Measurements from ENCODE around the gene ATOX1. TPM values are rescaled to one million over a fixed set of nuclear protein-coding genes. Genes with fewer than 3 reads are reported as not detected.
"Not testable (repeated sequence)": the region's sequence is repeated elsewhere in the genome, so short reads cannot be mapped to it uniquely, and the experiment has no call there.

Gene ATOX1
- total RNA-seq, 1 donor from 2014 or later: 75.6 TPM

DNA sequence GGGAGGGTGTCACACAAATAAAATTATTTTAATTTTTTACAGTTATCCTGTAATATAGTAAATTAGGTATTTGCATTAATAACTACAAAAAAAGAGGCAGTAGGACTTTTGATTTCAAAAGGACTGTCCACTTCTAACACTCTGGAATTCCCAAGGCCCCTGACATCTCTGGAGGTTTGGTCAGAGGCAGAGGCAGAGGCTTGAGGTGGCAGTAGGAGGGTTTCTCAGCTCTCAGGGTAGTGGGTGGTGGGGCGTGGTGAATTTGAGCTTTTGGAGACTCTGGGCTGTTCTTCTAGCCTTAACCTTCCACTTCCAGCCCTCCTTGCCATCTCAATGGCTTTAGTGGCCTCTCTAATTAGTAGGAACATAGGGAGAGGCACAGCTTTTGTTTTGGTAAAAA lies 22.8 kb downstream of the ATOX1 start:
- H3K27me3 Mint-ChIP-seq: no peaks in the 10 kb centered on the region

DNA sequence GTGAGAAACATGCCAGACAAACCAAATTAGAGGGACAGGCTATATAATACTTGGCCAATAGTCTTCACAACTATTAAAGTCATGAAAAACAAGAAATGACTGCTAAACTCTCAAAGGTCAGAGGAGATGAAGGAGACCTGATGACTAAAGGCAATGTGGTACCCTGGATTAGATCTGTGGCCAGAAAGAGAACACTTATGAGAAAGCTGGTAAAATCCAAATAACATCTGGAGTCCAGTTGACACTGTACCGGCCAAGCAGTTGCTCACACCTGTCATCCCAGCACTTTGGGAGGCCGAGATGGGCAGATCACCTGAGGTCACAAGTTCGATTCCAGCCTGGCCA lies 24.4 kb downstream of the ATOX1 start:
- Mint-ChIP-seq H3K4me1 (peaks cover 6% of the 10 kb centered on the region), H3K27me3 (no peaks in the 10 kb centered on the region), H3K9me3 (no peaks in the 10 kb centered on the region), H3K4me3 (no peak overlapping the region), H3K27ac (no peak overlapping the region), H3K36me3 (ENCODE audit: low read depth) (peaks cover 13% of the 10 kb centered on the region)
- intact Hi-C loops (cut with micrococcal nuclease): no loop called here
- no peak for DNase-seq

More for the DNA sequence above, 22.8 kb downstream of the ATOX1 start:
- Mint-ChIP-seq H3K4me1 (peaks cover 2% of the 10 kb centered on the region), H3K36me3 (ENCODE audit: low read depth) (peaks cover 4% of the 10 kb centered on the region), H3K27ac (no peak overlapping the region), H3K9me3 (no peaks in the 10 kb centered on the region), H3K4me3 (no peak overlapping the region)
- no peak for DNase-seq
- intact Hi-C loops (cut with micrococcal nuclease): no loop called here

DNA sequence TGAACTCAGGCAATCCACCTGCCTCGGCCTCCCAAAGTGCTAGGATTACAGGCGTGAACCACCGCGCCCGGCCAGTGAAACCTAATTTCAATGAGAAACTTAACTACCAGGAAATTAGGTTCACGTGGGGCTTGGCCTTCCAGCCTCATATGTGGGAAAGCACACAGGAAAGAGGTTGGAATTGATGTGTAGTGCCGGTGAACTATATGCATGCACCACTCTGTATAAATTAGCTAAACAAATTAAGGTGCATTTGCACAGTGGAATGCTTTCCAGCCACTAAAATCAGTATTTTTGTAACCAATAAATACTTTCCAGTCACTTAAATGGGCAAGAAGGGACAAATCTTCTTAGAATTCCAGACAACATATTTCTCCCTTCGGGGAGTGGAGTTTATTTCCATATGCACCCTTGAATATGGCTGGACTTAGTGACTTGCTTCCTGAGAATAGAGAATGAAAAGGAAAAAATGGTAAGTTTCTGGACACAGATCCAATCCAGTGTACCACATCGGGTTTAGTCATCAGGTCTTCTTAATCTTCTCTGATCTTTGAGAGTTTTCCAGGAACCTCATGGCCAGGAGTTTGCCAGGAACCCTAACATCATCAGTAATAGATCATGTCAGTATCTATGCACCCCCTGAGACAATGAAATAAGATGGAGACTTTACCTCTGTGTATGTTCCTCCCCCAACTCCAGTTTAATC lies 24.9 kb downstream of the ATOX1 start:
- peaks cover 6% of the 10 kb centered on the region for H3K4me1 Mint-ChIP-seq
- intact Hi-C loops (cut with micrococcal nuclease): no loop called here
- H3K9me3 Mint-ChIP-seq: no peaks in the 10 kb centered on the region
- H3K27me3 Mint-ChIP-seq: no peaks in the 10 kb centered on the region
- peaks cover 13% of the 10 kb centered on the region for H3K36me3 Mint-ChIP-seq (ENCODE audit: low read depth)
- DNase-seq: no peak
- no peak overlapping the region for H3K4me3 Mint-ChIP-seq
- no peak overlapping the region for H3K27ac Mint-ChIP-seq

DNA sequence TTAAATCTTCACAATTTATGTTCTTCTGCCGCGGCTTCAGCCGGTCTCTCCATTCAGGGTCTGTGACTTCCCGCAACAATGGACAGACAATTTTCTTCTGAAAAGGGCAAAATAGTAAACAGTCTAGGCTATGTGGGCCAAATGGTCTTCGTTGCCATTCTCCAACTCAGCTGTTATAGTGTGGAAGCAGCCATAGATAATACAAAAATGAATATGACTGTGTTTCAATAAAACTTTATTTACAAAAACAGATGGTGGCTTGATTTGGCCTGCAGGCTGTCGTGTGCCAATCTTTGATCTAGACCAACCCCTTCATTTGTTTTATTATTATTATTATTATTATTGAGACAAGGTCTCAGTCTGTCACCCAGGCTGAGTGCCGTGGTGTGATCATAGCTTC lies 28.1 kb downstream of the ATOX1 start:
- no peak overlapping the region for H3K27ac Mint-ChIP-seq
- H3K4me3 Mint-ChIP-seq: no peak overlapping the region
- intact Hi-C loops (cut with micrococcal nuclease): no loop called here
- DNase-seq: no peak
- no peaks in the 10 kb centered on the region for H3K27me3 Mint-ChIP-seq
- peaks cover 6% of the 10 kb centered on the region for H3K4me1 Mint-ChIP-seq
- peaks cover 17% of the 10 kb centered on the region for H3K36me3 Mint-ChIP-seq (ENCODE audit: low read depth)
- H3K9me3 Mint-ChIP-seq: no peaks in the 10 kb centered on the region

DNA sequence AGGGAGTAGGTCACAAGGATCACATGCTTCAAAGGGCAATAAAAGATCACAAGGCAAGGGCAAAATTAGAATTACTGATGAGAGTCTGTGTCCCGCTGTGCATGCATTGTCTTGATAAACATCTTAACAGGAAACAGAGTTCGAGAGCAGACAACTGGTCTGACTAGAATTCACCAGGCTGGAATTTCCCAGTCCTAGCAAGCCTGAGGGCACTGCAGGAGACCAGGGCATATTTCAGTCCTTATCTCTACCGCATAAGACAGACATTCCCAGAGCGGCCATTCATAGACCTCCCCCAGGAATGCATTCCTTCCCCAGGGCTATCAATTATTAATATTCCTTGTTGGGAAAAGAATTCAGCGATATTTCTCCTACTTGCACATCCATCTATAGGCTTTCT lies 28.8 kb downstream of the ATOX1 start:
- H3K27me3 Mint-ChIP-seq; DNase-seq; H3K27ac Mint-ChIP-seq; H3K4me1 Mint-ChIP-seq; intact Hi-C loops (cut with micrococcal nuclease); H3K4me3 Mint-ChIP-seq; H3K9me3 Mint-ChIP-seq: not testable (repeated sequence)
- peaks cover 17% of the 10 kb centered on the region for H3K36me3 Mint-ChIP-seq (ENCODE audit: low read depth)

DNA sequence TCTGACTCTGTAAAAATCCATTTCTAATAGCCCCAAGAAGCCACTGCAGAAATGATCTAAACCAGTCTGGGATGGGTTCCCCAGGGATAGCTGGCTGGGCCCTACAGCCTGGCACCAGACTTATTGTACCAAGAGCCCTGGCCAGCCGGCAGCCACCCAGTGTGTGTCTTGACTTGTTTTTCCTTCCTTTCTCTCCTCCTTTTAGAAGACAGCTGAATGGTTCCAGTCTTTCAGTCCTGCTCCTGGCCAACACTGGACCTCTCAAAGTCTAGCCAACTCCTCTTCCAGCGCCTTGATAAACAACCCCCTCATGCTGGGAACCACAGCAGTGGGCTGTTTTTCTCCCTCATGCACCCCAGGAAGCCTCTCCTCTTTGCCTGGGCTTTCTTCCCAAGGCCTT lies 34.1 kb downstream of the ATOX1 start:
- H3K27me3 Mint-ChIP-seq: no peaks in the 10 kb centered on the region
- H3K36me3 Mint-ChIP-seq (ENCODE audit: low read depth): peaks cover 6% of the 10 kb centered on the region
- H3K27ac Mint-ChIP-seq: no peak overlapping the region
- intact Hi-C loops (cut with micrococcal nuclease): no loop called here
- H3K4me3 Mint-ChIP-seq: no peak overlapping the region
- peaks cover 8% of the 10 kb centered on the region for H3K4me1 Mint-ChIP-seq
- no peak for DNase-seq
- no peaks in the 10 kb centered on the region for H3K9me3 Mint-ChIP-seq

DNA sequence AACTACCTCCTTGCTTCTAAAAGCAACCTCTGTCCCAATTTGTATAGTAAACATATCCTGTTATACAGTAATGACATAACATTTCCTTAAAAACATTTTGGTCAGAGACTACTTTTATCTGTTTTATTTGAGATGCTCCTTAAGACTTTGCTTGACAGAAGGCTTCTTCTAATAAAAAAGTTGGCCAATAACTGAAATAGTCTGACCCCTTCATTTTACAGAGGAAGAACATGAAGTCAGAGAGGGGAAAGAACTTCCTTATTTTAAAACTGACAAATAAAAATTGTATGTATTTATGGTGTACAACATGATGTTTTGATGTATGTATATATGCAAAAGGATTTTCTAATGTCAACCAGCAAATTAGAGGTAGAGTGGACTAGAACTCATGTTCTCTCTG lies 35.9 kb downstream of the ATOX1 start:
- Mint-ChIP-seq H3K27ac (no peak overlapping the region), H3K4me1 (peaks cover 6% of the 10 kb centered on the region), H3K27me3 (no peaks in the 10 kb centered on the region), H3K9me3 (no peaks in the 10 kb centered on the region), H3K4me3 (no peak overlapping the region), H3K36me3 (ENCODE audit: low read depth) (no peaks in the 10 kb centered on the region)
- intact Hi-C loops (cut with micrococcal nuclease): no loop called here
- DNase-seq: no peak

DNA sequence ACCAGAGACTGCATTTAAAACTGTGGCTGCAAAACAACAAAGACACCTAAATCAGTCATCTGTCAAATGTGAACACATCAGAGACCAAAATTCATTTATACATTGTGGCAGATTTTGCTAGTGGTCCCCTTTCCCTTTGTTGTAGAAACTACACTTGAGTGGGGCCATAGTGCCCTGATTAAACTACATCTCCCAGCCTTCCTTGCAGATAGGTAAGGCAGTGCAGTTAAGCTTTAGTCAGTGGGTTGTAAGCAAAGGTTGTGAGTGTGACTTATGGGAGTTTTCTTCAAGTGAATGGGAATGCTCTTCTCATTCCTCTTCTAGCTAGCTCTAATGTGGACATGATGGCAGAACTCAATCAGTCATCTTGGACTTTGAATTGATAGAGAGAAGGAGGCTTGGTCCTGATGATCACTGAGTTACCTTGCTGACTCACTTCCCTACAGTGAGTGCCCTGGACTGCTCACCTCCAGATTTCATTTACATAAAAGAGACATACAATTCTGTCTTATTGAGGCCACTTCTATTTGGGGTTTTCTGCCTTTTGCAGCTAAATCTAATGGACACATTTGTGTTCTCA lies 36.5 kb downstream of the ATOX1 start:
- Mint-ChIP-seq H3K9me3 (no peaks in the 10 kb centered on the region), H3K4me3 (no peak overlapping the region), H3K27me3 (no peaks in the 10 kb centered on the region), H3K36me3 (ENCODE audit: low read depth) (no peaks in the 10 kb centered on the region), H3K4me1 (peaks cover 6% of the 10 kb centered on the region), H3K27ac (no peak overlapping the region)
- intact Hi-C loops (cut with micrococcal nuclease): loop anchor here (1.0 kb wide), 1 partner anchor 63 kb away; no protein-coding TSS in a partner anchor
- DNase-seq: no peak

DNA sequence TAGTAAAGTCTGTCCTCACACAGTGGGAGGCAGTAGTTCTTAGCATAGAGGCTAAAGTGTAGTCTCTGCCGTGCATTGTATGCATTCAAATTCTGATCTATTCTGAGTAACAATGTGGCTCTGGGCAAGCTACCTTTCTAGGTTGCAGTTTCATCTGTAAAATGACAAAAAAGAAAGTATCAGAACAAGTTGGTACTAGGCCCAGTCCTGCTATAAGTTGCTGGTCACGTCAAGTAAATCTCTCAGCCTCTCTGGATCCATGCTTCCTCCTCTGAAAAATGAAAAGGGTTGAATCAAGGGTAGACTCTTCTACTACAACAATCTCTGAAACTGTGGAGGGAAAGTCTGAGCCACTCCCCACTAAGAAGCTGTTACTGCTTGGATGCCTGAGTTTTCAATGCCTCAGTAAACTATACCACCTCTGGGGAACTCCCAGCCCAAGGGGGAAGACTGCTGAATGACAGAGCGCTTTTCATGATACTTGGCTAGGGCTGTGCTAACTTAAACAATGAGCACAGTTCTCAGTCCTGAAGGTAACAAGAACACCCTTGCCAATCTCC lies 37.3 kb downstream of the ATOX1 start:
- peaks cover 6% of the 10 kb centered on the region for H3K4me1 Mint-ChIP-seq
- no peaks in the 10 kb centered on the region for H3K27me3 Mint-ChIP-seq
- H3K36me3 Mint-ChIP-seq (ENCODE audit: low read depth): no peaks in the 10 kb centered on the region
- peak overlapping the region; percentile 79 for H3K27ac Mint-ChIP-seq
- no peaks in the 10 kb centered on the region for H3K9me3 Mint-ChIP-seq
- DNase-seq: peak; percentile 60
- H3K4me3 Mint-ChIP-seq: no peak overlapping the region
- intact Hi-C loops (cut with micrococcal nuclease): loop anchor here (1.0 kb wide), 1 partner anchor 62 kb away; no protein-coding TSS in a partner anchor

DNA sequence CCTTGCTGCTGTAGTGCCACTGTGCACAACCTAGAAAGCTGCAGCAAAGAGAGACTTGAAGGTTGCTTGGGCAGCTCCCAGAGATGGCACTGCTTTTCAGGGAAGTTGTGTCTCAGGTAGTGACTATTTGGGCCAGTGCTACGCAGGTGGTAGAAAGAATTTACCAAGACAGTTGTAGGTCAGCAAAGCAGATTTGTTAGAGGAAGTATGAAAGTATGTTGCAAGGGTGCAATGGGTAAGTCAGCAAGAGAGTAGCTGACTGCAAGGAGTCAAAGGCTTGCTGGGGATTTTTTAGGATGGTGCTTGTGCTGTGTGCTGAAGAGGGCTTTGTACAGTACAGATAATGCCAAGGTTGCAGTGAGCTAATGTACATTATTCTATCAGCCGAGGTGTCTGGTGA lies 38.2 kb downstream of the ATOX1 start:
- DNase-seq: no peak
- Mint-ChIP-seq H3K27ac (no peak overlapping the region), H3K4me1 (peaks cover 6% of the 10 kb centered on the region), H3K9me3 (no peaks in the 10 kb centered on the region), H3K36me3 (ENCODE audit: low read depth) (no peaks in the 10 kb centered on the region), H3K27me3 (peaks cover 2% of the 10 kb centered on the region), H3K4me3 (no peak overlapping the region)
- intact Hi-C loops (cut with micrococcal nuclease): no loop called here

DNA sequence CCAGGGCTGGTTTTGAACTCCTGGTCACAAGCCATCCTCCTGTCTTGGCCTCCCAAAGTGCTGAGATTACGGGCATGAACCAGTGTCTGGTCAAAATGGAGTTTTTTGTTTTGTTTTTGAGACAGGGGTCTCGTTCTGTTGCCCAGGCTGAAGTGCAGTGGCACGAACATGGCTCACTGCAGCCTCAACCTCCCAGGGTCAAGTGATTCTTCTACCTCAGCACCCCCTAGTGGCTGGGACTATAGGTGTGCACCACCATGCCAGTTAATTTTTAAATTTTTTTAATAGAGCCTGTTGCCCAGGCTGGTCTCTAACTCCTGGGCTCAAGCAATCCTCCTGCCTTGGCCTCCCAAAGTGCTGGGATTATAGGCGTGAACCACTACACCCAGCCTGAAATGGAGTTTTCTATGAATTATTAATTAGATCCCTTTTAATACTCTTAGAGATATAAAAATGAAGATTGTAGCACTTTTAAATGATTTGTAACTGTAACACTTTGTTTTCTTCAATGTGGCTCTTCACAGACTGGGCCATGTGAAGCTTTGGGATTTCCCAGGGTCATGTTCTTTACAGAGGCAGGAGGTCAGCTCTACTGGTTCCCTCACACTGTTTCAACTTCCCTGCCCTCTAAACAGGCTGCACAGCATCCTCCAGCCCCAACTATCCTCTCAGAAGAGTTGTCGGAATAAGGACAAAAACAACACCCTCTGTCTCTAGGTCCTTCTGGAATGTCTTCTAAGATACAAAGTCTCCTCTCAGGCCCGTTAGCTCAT lies 39.0 kb downstream of the ATOX1 start:
- intact Hi-C loops (cut with micrococcal nuclease): no loop called here
- Mint-ChIP-seq H3K27ac (no peak overlapping the region), H3K4me3 (no peak overlapping the region), H3K4me1 (peaks cover 6% of the 10 kb centered on the region), H3K36me3 (ENCODE audit: low read depth) (no peaks in the 10 kb centered on the region), H3K27me3 (peaks cover 2% of the 10 kb centered on the region), H3K9me3 (no peaks in the 10 kb centered on the region)
- peak; percentile 70 for DNase-seq

DNA sequence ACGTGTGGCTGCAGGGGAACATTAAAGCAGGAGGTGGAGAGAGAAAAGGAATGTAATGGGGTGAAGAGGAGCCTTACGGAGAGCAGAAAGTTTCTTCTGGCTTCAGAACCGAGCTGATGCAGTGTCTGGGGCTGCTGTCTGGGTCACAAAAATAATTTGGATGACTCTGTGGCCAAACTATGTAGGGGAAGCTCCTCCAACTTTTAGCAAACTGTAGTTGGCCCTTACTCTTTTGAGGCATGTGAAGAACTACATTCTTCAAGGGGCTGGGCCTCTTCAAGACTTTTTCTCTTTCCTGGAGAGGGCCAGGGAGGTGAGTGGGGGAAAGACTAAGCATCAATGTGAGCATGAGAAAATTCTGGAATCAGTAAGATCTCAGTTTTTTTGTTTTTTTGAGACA lies 39.8 kb downstream of the ATOX1 start:
- H3K27ac Mint-ChIP-seq: no peak overlapping the region
- intact Hi-C loops (cut with micrococcal nuclease): no loop called here
- peaks cover 6% of the 10 kb centered on the region for H3K4me1 Mint-ChIP-seq
- H3K36me3 Mint-ChIP-seq (ENCODE audit: low read depth): no peaks in the 10 kb centered on the region
- no peak for DNase-seq
- H3K9me3 Mint-ChIP-seq: no peaks in the 10 kb centered on the region
- no peak overlapping the region for H3K4me3 Mint-ChIP-seq
- peaks cover 2% of the 10 kb centered on the region for H3K27me3 Mint-ChIP-seq

DNA sequence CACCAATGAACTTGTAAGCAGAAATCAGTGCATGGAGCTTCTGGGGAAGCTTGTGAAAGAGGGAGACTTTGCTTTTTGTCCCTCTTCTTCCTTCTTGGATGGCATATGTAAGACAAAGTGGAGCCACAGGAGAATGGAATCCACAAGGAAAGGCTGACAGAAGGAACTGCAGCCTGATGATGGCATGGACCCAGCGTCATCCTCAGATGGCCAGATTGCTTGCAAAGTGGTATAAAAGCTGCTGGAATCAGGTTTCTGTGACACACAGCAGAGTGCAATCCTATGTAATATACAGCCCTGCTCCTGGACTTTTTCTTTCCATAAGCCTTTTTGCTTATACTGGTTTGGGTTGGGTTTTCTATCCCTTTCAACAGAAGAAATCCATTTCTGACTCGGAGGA lies 40.3 kb downstream of the ATOX1 start:
- Mint-ChIP-seq H3K9me3 (no peaks in the 10 kb centered on the region), H3K27me3 (peaks cover 2% of the 10 kb centered on the region), H3K4me1 (peaks cover 6% of the 10 kb centered on the region), H3K4me3 (no peak overlapping the region), H3K27ac (no peak overlapping the region), H3K36me3 (ENCODE audit: low read depth) (no peaks in the 10 kb centered on the region)
- intact Hi-C loops (cut with micrococcal nuclease): no loop called here
- DNase-seq: no peak

DNA sequence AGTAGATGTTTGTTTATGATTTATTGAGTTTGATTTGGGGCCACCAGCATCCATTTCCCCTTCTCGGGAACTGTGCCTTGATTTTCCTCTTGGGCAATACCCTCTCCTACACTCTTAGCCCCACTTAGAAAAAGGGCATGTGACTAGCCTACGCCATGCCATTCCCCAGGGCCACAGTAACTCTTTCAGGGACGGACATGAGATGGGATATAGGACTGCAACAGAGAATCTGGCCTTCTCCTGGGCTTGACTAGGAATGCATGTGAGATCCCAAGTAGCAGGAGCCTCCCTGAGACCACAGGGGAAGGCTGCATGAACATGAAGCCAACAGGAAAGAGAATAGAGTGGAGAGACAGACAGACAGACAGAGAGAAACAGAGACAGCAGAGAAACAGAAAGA lies 41.0 kb downstream of the ATOX1 start:
- Mint-ChIP-seq H3K36me3 (ENCODE audit: low read depth) (no peaks in the 10 kb centered on the region), H3K9me3 (no peaks in the 10 kb centered on the region), H3K27ac (no peak overlapping the region), H3K27me3 (peaks cover 8% of the 10 kb centered on the region), H3K4me3 (no peak overlapping the region), H3K4me1 (peaks cover 6% of the 10 kb centered on the region)
- intact Hi-C loops (cut with micrococcal nuclease): no loop called here
- DNase-seq: no peak

Data from activated CD4-positive, alpha-beta T cell treated with anti-CD3 and anti-CD28 coated beads, Interleukin-2, amount 10 ng/mL, durations not matched to agents 24 days and 14 days (primary cell).